ENCODE measurements around the gene GCC1.

DNA sequence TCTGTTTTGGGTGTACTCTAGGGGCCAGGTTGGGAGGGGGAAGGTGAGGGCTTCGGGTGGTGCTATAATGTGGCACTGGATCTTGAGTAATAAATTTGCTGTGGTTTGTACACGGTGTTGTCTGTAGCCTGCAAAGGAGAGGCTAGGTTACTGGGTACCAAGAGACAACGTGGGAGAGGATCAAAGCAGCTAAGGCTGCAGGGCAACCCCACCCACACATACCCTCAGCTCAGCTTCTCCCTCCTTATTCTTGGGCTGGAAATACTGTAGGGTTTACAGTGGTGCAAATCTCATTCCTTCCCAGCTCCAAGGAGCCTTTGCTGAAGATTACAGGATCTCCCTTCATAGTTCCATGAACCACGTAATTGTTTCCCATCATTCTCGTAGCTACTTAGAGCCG, 6.2 kb upstream of the GCC1 start:
- no peak for TF ChIP-seq EZH2 (IDR thresholded peaks at IDR 0.05; ENCODE audit: low read depth)
- TF ChIP-seq, protein P1, sequence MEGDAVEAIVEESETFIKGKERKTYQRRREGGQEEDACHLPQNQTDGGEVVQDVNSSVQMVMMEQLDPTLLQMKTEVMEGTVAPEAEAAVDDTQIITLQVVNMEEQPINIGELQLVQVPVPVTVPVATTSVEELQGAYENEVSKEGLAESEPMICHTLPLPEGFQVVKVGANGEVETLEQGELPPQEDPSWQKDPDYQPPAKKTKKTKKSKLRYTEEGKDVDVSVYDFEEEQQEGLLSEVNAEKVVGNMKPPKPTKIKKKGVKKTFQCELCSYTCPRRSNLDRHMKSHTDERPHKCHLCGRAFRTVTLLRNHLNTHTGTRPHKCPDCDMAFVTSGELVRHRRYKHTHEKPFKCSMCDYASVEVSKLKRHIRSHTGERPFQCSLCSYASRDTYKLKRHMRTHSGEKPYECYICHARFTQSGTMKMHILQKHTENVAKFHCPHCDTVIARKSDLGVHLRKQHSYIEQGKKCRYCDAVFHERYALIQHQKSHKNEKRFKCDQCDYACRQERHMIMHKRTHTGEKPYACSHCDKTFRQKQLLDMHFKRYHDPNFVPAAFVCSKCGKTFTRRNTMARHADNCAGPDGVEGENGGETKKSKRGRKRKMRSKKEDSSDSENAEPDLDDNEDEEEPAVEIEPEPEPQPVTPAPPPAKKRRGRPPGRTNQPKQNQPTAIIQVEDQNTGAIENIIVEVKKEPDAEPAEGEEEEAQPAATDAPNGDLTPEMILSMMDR (conservative IDR thresholded peaks at IDR 0.05) = no peak

All from PC-9 (cell line).